Caco-2 (cell line): ENCODE results near the gene OR10G2. TPM values are rescaled to one million over a fixed set of nuclear protein-coding genes. Genes with fewer than 3 reads are reported as not detected.

Experiments used
- BruUV-seq: library from RNA; stranded (reverse); fragments of 400-500 nt; replicated peaks from 2 replicates; lab custom pipeline; 2021; lab: Mats Ljungman, UMichigan
- CTCF ChIA-PET: fragments of 300-600 bp; sonication (Branson Sonifier 250); formaldehyde crosslinking; loops from one replicate; lab custom pipeline; 2022; ENCODE audit warnings: antibody characterized with exemption; lab: Charles Lee
- POLR2A ChIA-PET: fragments of 300-600 bp; sonication (Branson Sonifier 250); formaldehyde crosslinking; loops from one replicate; lab custom pipeline; 2022; ENCODE audit warnings: antibody characterized with exemption; lab: Charles Lee
- DNase-seq, 2 experiments: peaks; one replicate each; pipeline versions ENCODE4 v3.0.0 to v3.0.0-alpha.2; 2020 to 2022
- H3K27me3 ChIP-seq: replicated peaks from 2 replicates; pipeline ENCODE4 v1.6.0; 2011; ENCODE audit warnings: low read length; ENCODE audit not compliant: control insufficient read depth, insufficient read depth
- H3K36me3 ChIP-seq: 2 replicates; pipeline ENCODE4 v1.5.1; 2011; ENCODE audit warnings: low read length; ENCODE audit not compliant: control insufficient read depth, insufficient read depth
- H3K4me1 ChIP-seq: fragments of 250-450 bp; sonication (Bioruptor Pico); 2 replicates; pipeline ENCODE4 v1.5.1; 2020; ENCODE audit warnings: mild to moderate bottlenecking
- H3K4me3 ChIP-seq: 2 replicates; pipeline ENCODE4 v1.5.1; 2011; ENCODE audit warnings: low read depth, mild to moderate bottlenecking, control low read depth, low read length
- H3K9me3 ChIP-seq: fragments of 250-450 bp; sonication (Bioruptor Pico); 2 replicates; pipeline ENCODE4 v1.5.1; 2020; ENCODE audit warnings: mild to moderate bottlenecking, moderate library complexity
- H3K27ac Mint-ChIP-seq: one replicate; pipeline ENCODE4 v1.8.0; 2022; ENCODE audit warnings: mixed read lengths; ENCODE audit not compliant: unreplicated experiment
- H3K27me3 Mint-ChIP-seq: one replicate; pipeline ENCODE4 v1.8.0; 2022; ENCODE audit warnings: mixed read lengths; ENCODE audit not compliant: insufficient read depth, unreplicated experiment
- H3K36me3 Mint-ChIP-seq: one replicate; pipeline ENCODE4 v1.8.0; 2022; ENCODE audit warnings: mild to moderate bottlenecking, mixed read lengths; ENCODE audit not compliant: insufficient read depth, unreplicated experiment
- H3K4me1 Mint-ChIP-seq: one replicate; pipeline ENCODE4 v1.8.0; 2022; ENCODE audit warnings: low read depth, mixed read lengths; ENCODE audit not compliant: unreplicated experiment
- H3K4me3 Mint-ChIP-seq: one replicate; pipeline ENCODE4 v1.8.0; 2022; ENCODE audit warnings: mild to moderate bottlenecking, moderate library complexity, mixed read lengths; ENCODE audit not compliant: unreplicated experiment
- H3K9me3 Mint-ChIP-seq: one replicate; pipeline ENCODE4 v1.8.0; 2022; ENCODE audit warnings: mixed read lengths; ENCODE audit not compliant: unreplicated experiment
- CTCF ChIP-seq, 2 experiments: fragments of 200-600 bp in 1 of 2; IDR thresholded peaks; 1 replicate in 1 of 2; 2 replicates in 1 of 2; pipeline versions ENCODE4 v1.5.1 to v1.8.0; 2011 to 2022; ENCODE audit warnings: antibody characterized with exemption in 1 of 2, control low read depth in 1 of 2, inconsistent platforms in 1 of 2, low read depth in 1 of 2, low read length in 1 of 2, mild to moderate bottlenecking in 1 of 2, moderate library complexity in 1 of 2; ENCODE audit not compliant: insufficient read depth in 1 of 2, severe bottlenecking in 1 of 2, unreplicated experiment in 1 of 2
- intact Hi-C: fragments of 100-400 bp; cut with micrococcal nuclease; formaldehyde crosslinking; loops from one replicate; pipeline ENCODE4 v1.10.0; 2022; ENCODE audit not compliant: unreplicated experiment
- total RNA-seq: library from RNA; stranded (reverse); gene quantifications from 2 replicates; pipeline ENCODE4 v1.2.3, GENCODE V29; 2022

OR10G2 gene
- total RNA-seq, 1 experiment from 2014 or later: not detected

GRCh38 chr14:21654215-21654614 lies 19.5 kb upstream of the OR10G2 start:
- CTCF ChIA-PET: interaction anchor here (0.7 kb wide), 1 partner anchor 468 kb away, joined by 3 read pairs; no protein-coding TSS in a partner anchor

GRCh38 chr14:21653331-21653885 lies 18.7 kb upstream of the OR10G2 start, which contains the start of gene OR4E2:
Gene OR4E2, plus strand, starts transcription at chr14:21653835. Its CDS starts 11,248 bp downstream, at chr14:21665083.
- Mint-ChIP-seq H3K36me3 (no peaks in the 10 kb centered on the region), H3K9me3 (no peaks in the 10 kb centered on the region), H3K4me3 (no peak within 1 kb of the TSS), H3K4me1 (no peaks in the 10 kb centered on the region), H3K27ac (no peak within 1 kb of the TSS), H3K27me3 (peaks cover 2% of the 10 kb centered on the region)
- Histone ChIP-seq H3K27me3 (no peaks in the 10 kb centered on the region), H3K4me1 (no peaks in the 10 kb centered on the region), H3K36me3 (no peaks in the 10 kb centered on the region), H3K4me3 (no peak within 1 kb of the TSS), H3K9me3 (no peaks in the 10 kb centered on the region)
- no peak for DNase-seq
- BruUV-seq: no TSS peak
- TF ChIP-seq CTCF (IDR thresholded peaks at IDR 0.05; ENCODE audit: insufficient read depth in 1 of 2, low read depth in 1 of 2, low read length in 1 of 2, severe bottlenecking in 1 of 2, unreplicated experiment in 1 of 2): no peak
- POLR2A ChIA-PET: no interaction called here
- intact Hi-C loops: no loop called here
- CTCF ChIA-PET: interaction anchor here (0.5 to 0.7 kb wide), 2 partner anchors 469 to 849 kb away, joined by 3 read pairs; no protein-coding TSS in a partner anchor

More at GRCh38 chr14:21654215-21654614, 19.5 kb upstream of the OR10G2 start:
- POLR2A ChIA-PET: no interaction called here
- no peaks in the 10 kb centered on the region for H3K4me1 ChIP-seq
- H3K4me1 Mint-ChIP-seq: no peaks in the 10 kb centered on the region
- no peaks in the 10 kb centered on the region for H3K9me3 ChIP-seq
- no peaks in the 10 kb centered on the region for H3K9me3 Mint-ChIP-seq
- peaks cover 3% of the 10 kb centered on the region for H3K27me3 Mint-ChIP-seq
- BruUV-seq: no TSS peak
- H3K4me3 ChIP-seq: no peak overlapping the region
- DNase-seq: no peak
- intact Hi-C loops: no loop called here
- H3K36me3 Mint-ChIP-seq: no peaks in the 10 kb centered on the region
- H3K4me3 Mint-ChIP-seq: no peak overlapping the region
- H3K27ac Mint-ChIP-seq: no peak overlapping the region
- no peaks in the 10 kb centered on the region for H3K36me3 ChIP-seq
- H3K27me3 ChIP-seq: no peaks in the 10 kb centered on the region
- TF ChIP-seq CTCF (IDR thresholded peaks at IDR 0.05; ENCODE audit: insufficient read depth in 1 of 2, low read depth in 1 of 2, low read length in 1 of 2, severe bottlenecking in 1 of 2, unreplicated experiment in 1 of 2): no peak

DNA sequence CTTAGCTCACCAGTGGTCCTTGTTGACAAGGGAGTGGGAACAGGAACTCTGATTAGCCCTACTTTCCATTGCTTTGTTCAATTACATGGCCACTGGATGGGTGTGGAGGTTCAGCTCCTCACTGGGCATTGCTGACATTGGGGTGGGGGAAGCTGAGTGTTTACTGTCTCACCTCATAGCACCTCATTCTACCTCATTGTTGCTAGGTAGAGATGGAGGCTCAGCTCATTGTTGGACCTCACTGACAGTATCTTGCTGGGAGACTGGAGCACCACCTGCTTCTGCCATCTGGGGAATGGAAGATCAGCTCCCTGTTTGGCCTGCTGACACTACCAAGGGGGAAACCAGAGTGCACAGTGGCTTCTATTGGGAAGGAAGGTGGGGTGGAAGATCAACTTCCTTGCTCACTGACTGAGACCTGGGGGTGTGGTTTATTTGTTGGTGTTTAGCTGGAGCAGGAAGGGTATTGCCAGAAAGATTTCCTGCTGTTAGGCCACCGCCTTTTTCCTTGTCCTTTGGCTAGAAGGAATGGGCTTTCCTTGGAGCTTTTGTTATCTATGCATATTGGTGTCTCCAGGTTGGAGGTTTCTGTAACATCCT lies 17.6 kb upstream of the OR10G2 start:
- Histone ChIP-seq H3K9me3 (no peaks in the 10 kb centered on the region), H3K4me1 (no peaks in the 10 kb centered on the region), H3K36me3 (no peaks in the 10 kb centered on the region), H3K4me3 (no peak overlapping the region), H3K27me3 (no peaks in the 10 kb centered on the region)
- intact Hi-C loops: no loop called here
- no peak overlapping the region for H3K4me3 Mint-ChIP-seq
- ChIA-PET CTCF (no interaction called here), POLR2A (no interaction called here)
- H3K9me3 Mint-ChIP-seq: no peaks in the 10 kb centered on the region
- H3K36me3 Mint-ChIP-seq: no peaks in the 10 kb centered on the region
- no peak for DNase-seq
- no peaks in the 10 kb centered on the region for H3K27me3 Mint-ChIP-seq
- TF ChIP-seq CTCF (IDR thresholded peaks at IDR 0.05; ENCODE audit: insufficient read depth in 1 of 2, low read depth in 1 of 2, low read length in 1 of 2, severe bottlenecking in 1 of 2, unreplicated experiment in 1 of 2): no peak
- H3K27ac Mint-ChIP-seq: no peak overlapping the region
- H3K4me1 Mint-ChIP-seq: no peaks in the 10 kb centered on the region
- no TSS peak for BruUV-seq
